UCSD-AML1 (cell line): ENCODE data around the gene IKZF4.
"Not testable (repeated sequence)": the region's sequence is repeated elsewhere in the genome, so short reads cannot be mapped to it uniquely, and the experiment has no call there.

Experiments used
- DNase-seq: peaks from one replicate; lab custom pipeline; 2025; ENCODE audit not compliant: unreplicated experiment; lab: John Stamatoyannopoulos, UW

Gene IKZF4

GRCh38 chr12:56038022-56038655, 17.3 kb downstream of the IKZF4 start:
- DNase-seq = no peak

GRCh38 chr12:56040151-56040550, 19.3 kb downstream of the IKZF4 start:
- DNase-seq = no peak

DNA sequence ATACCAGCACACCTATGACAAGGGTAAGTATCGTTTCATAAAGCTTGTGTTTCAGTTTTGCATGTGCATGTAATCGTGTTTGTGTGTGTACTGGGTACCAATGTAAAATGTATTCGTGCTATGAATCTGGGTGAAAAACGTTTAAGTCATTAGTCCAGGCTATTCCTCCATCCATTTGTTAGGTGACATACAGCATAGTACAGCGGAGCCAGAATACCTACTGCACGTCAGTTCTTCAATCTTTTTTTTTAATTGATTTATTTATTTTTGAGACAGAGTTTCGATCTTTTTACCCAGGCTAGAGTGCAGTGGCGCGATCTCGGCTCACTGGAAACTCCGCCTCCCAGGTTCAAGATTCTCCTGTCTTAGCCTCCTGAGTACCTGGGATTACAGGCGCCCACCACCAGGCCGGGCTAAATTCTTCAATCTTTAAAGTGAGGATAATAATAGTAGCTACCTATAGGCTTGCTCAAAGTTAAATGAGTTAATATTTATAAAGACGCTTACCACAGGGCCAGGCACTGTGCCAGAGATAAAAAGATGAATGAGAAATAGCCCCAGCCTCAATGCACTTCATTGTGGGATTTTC, 20.2 kb downstream of the IKZF4 start:
- no peak for DNase-seq

GRCh38 chr12:56041552-56042429, 20.9 kb downstream of the IKZF4 start, which contains the start of gene RPS26:
Gene RPS26, plus strand, starts transcription at chr12:56041918. Its CDS starts 249 bp downstream, at chr12:56042167.
- DNase-seq = peak; percentile 96

GRCh38 chr12:56042430-56042813, 21.6 kb downstream of the IKZF4 start:
- DNase-seq = not testable (repeated sequence)

- DNase-seq = no peak
Measured at GRCh38 chr12:56042843-56043242, 22.0 kb downstream of the IKZF4 start.

- DNase-seq = no peak
Measured at GRCh38 chr12:56046027-56046780, 25.4 kb downstream of the IKZF4 start.

DNA sequence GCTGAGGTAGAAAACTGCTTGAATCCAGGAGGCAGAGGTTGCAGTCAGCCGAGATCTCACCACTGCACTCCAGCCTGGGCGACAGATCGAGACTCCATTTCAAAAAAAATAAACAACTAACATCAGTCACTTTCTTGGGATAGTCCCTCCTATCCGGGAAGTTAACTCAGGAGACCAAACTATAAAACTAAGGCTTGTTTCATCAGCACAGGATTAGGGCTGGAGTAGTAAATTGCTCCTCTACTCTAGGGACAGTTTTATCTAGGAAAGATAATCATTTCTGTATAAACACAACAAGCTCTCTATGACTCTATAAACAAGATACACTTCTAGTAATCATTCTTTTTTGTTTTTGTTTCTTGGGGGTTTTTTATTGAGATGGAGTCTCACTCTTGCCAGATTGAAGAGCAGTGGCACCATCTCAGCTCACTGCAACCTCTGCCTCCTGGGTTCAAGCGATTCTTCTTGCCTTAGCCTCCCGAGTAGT, 32.6 kb downstream of the IKZF4 start:
- DNase-seq = no peak

- DNase-seq = not testable (repeated sequence)
Measured at GRCh38 chr12:56059964-56060363, 39.1 kb downstream of the IKZF4 start.

DNA sequence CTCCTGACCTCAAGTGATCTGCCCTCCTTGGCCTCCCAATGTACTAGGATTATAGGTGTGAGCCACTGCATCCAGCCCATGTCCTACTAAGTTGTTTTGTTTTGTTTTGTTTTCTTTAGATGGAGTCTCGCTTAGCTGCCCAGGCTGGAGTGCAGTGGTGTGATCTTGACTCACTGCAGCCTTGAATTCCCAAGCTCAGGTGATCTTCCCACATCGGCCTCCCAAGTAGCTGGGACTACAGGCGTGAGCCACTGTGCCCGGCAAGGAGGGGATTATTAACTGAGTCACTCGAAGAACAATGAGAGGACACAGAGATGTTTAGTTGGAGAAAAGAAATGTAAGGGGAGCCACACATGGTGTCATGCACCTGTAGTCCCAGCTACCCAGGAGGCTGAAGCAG, 41.1 kb downstream of the IKZF4 start:
- DNase-seq = no peak

GRCh38 chr12:56062996-56063395, 42.2 kb downstream of the IKZF4 start:
- no peak for DNase-seq

DNA sequence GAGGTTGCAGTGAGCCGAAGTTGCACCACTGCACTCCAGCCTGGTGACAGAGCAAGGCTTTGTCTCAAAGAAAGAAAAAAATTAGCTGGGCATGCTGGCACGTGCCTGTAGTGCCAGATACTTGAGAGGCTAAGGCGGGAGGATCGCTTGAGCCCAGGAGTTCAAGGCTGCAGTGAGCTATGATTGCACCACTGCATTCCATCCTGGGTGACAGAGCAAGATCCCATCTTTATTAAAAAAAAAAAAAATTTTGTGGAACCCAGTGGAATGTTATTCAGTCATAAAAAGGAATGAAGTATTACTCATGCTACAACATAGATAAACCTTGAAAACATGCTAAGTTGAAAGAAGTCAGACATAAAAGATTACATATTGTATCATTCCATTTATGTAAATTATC, 50.8 kb downstream of the IKZF4 start:
- no peak for DNase-seq

- DNase-seq = no peak
Measured at GRCh38 chr12:56074396-56074795, 53.6 kb downstream of the IKZF4 start.

DNA sequence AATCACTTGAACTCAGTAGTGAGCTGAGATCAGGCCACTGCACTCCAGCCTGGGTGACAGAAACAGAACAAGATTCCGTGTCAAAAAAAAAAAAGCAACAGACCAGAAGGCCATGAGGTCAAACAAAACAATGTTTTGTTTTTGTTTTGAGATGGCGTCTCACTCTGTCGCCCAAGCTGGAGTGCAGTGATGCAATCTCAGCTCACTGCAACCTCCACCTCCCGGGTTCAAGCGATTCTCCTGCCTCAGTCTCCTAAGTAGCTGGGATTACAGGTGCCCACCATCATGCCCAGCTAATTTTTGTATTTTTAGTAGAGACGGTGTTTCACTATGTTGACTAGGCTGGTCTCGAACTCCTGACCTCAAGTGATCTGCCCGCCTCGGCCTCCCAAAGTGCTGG, 57.1 kb downstream of the IKZF4 start:
- not testable (repeated sequence) for DNase-seq

DNA sequence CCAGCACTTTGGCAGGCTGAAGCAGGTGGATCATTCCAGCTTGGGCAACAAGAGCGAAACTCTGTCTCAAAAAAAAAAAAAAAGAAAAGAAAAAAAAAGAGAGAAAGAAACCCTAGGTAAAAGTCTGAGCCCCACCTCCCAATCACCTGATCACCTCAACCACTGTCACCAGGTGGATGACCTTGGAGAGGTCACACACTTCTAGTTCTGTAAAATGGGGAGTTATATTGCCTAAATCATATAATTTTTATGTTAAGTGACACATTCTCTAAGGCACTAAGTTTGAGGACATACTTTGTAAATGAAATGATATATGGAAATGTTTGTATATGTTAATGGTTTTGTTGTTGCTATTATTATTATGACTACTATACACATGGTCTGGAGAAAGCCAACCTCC, 57.6 kb downstream of the IKZF4 start:
- no peak for DNase-seq

DNA sequence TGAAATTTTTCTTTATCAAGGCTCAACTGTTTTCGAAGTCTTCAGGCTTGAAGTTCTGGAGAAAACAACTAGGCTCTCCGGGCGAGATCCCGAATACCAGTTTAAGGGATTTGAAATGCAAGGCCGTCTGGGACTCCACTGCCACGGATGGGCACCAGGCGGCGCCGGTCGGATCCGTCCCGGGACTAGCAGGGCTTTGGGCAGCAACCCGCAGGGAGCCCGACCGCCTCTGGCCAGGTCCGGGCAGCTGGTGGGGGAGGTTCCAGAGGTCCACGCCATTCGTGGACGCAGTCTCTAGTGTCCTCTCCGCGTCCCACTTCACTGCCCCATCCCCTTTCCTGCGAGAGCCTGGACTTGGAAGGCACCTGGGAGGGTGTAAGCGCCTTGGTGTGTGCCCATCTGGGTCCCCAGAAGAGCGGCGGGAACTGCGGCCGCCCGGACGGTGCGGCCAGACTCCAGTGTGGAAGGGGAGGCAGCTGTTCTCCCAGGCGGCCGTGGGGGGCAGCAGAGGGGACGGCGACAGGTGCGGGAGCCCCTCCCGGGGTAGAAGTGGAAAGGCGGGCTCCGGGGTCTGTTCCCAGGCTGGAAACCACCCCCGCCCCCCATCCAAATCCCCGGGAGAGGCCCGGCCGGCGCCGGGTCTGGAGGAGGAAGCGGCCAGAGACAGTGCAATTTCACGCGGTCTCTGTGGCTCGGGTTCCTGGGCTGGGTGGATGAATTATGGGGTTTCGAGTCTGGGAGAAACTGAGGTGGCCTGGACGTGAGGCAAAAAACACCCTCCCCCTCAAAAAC, 58.3 kb downstream of the IKZF4 start:
- peak; percentile 81 for DNase-seq

DNA sequence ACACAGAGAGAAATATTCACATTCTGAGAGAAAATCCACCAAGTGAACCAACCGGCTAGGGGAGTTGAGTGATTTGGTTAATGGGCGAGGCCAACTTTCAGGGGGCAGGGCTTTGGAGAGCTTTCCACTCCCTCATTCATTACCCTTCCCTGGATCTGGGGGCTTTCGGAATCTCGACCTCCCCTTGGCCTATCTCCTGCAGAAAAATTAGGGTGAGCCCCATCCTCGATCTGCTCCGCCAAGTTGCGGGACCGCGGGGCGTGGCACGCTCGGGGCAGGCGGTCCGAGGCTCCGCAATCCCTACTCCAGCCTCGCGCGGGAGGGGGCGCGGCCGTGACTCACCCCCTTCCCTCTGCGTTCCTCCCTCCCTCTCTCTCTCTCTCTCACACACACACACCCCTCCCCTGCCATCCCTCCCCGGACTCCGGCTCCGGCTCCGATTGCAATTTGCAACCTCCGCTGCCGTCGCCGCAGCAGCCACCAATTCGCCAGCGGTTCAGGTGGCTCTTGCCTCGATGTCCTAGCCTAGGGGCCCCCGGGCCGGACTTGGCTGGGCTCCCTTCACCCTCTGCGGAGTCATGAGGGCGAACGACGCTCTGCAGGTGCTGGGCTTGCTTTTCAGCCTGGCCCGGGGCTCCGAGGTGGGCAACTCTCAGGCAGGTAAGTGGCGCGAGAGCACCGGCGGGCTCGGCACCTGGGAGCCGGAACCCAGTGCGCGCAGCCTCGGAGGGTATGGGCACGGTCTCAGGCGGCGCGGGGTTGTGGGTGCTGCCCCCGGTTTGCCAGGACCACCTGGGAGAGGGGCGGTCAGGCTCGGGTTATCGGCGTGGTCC, 59.1 kb downstream of the IKZF4 start, which contains the start of gene ERBB3:
Gene ERBB3 (plus strand): TSS at position 443 of the 833 bp plus-strand sequence. CDS start 136 bp downstream, at position 579.
- DNase-seq = peak; percentile 34

- no peak for DNase-seq
Measured at GRCh38 chr12:56080556-56081138, 59.8 kb downstream of the IKZF4 start.
